Suppressor macrophage (primary cell): ENCODE measurements around the gene SMOC1.

Experiments
- DNase-seq, 4 experiments: peaks; one replicate each; pipeline ENCODE4 v3.0.0-alpha.2; 2020 to 2022
- total RNA-seq, 17 experiments: gene quantifications; one replicate each; lab custom pipeline; 2026; ENCODE audit warnings: mixed read lengths in 6 of 17, inconsistent platforms in 3 of 17; lab: John Stamatoyannopoulos, UW

The SMOC1 gene
- 0 to 1.8 (median 0.06) reads per million in 17 experiments for total RNA-seq

DNA sequence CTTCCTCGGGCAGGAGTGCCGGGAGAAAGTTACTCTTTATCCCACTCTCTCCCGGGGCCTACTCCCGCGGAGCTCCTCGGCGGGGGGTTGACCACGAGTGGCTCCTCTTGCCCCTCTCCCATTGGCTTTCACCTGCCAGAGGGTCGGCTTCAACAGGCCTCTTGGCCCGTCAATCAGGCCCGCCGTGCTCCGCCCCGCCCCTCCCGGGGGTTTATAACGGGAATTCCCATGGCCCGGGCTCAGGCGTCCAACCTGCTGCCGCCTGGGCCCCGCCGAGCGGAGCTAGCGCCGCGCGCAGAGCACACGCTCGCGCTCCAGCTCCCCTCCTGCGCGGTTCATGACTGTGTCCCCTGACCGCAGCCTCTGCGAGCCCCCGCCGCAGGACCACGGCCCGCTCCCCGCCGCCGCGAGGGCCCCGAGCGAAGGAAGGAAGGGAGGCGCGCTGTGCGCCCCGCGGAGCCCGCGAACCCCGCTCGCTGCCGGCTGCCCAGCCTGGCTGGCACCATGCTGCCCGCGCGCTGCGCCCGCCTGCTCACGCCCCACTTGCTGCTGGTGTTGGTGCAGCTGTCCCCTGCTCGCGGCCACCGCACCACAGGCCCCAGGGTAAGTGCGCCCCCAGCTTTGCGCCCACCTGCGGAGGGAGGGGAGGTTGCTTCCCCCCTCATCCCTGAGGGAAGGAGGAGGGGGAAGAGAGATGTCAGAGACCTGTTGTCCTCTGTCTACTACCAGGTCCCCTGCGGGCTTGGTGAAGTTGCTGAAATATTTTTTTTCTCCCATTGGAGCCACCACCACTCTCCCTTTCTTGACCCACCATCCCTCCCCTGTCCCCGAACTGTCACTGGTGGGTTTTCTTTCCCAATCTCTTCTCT lies at the start of gene SMOC1:
Gene SMOC1 (plus strand): TSS at position 242 of the 869 bp plus-strand sequence. CDS start 263 bp downstream, at position 505.
- no peak for DNase-seq

- no peak for DNase-seq
Observed at GRCh38 chr14:69838881-69839416, 40.3 kb upstream of the SMOC1 start.

DNA sequence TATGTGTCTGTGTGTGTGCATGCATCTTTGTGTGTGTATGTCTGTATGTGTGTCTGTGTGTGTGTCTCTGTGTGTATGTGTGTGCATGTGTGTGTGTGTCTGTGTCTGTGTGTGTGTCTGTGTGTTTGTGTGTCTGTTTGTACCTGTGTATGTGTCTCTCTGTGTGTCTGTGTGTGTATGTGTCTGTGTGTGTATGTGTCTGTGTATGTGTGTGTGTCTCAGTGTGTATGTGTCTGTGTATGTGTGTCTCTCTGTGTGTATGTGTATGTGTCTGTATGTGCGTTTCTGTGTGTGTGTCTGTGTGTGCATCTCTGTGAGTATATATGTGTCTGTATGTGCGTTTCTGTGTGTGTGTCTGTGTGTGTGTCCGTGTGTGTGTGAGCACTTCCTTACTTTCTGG lies 39.6 kb upstream of the SMOC1 start:
- DNase-seq, result no peak

DNA sequence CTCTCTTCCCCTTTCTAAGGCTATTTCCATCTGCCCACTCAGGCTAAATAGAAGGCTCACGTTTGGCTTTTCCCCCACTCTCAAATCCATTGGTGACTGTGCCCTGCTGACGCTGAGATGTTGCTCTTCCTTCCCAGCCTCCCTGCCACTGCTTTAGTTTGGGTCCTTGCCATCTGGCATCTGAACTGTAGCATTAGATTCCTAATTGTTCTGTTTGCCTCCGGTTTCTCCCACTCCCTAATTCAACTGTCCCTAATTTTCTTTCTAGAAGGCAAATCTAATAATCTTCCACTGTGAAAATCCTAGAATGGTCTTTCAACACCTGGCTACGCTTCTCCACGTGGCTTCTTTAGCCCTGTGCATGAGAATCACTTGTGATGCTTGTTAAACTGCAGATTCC lies 37.6 kb upstream of the SMOC1 start:
- DNase-seq, result peak; percentile 3 to 40 (median 24)

DNA sequence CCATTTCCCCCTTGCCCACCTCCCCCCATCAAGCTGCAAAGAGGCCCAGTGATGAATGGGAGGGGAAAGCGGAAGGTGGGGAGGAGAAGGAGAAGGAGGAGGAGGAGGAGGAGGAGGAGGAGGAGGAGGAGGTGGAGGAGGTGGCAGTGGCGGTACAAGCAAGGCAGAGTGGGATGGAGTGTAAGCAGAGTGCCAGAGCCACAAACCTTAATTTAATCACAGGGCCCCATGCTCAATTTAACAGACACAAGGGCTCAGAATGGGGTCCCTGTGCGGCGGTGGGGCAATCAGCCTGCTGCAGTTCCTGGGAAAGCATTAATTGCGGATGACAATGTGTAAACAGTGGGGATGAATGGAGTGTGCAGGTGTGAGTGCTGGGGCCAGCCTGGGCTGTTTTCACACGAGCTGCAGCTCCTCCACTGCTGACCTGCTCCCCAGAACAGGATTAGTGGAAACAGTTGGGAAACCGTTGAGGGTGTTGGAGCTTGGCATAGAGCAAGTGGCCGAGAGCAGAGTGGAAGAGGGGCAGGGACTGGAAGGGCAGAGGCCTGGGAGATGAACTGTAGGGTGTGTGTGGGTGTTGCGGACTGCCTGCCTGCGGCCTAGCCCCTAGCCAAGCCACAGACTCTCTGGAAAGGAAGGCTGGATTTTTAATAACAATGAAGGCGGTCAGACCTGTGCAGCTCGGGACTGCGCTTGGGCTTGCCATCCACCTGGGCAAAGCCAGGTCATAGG lies 36.4 kb upstream of the SMOC1 start:
- no peak for DNase-seq

GRCh38 chr14:69844171-69844570 lies 35.0 kb upstream of the SMOC1 start:
- DNase-seq, result no peak

GRCh38 chr14:69845050-69845581 lies 34.1 kb upstream of the SMOC1 start:
- DNase-seq, result no peak

- no peak for DNase-seq
Observed at GRCh38 chr14:69845787-69846186, 33.4 kb upstream of the SMOC1 start.

GRCh38 chr14:69848156-69848555 lies 31.1 kb upstream of the SMOC1 start:
- no peak for DNase-seq

- no peak for DNase-seq
Observed at GRCh38 chr14:69848903-69849391, 30.3 kb upstream of the SMOC1 start.

- DNase-seq, result no peak
Observed at GRCh38 chr14:69850086-69850735, 29.0 kb upstream of the SMOC1 start.

DNA sequence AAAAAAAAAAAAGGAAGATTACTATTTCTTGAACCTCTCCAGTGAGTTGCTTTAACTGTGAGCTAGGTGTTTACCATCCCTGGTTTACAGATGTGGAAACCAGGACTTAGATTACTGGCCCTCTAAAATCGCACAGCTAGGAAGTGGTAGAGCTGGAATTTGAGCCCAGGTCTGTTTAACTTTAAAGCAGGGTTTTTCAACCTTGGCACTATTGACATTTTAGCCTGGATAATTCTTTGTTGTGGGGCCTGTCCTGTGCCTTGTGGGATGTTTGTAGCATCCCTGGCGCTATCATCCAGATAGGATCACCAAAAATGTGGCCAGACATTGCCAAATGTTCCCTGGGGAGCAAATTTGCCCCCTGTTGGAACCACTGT lies 28.5 kb upstream of the SMOC1 start:
- DNase-seq, result no peak

DNA sequence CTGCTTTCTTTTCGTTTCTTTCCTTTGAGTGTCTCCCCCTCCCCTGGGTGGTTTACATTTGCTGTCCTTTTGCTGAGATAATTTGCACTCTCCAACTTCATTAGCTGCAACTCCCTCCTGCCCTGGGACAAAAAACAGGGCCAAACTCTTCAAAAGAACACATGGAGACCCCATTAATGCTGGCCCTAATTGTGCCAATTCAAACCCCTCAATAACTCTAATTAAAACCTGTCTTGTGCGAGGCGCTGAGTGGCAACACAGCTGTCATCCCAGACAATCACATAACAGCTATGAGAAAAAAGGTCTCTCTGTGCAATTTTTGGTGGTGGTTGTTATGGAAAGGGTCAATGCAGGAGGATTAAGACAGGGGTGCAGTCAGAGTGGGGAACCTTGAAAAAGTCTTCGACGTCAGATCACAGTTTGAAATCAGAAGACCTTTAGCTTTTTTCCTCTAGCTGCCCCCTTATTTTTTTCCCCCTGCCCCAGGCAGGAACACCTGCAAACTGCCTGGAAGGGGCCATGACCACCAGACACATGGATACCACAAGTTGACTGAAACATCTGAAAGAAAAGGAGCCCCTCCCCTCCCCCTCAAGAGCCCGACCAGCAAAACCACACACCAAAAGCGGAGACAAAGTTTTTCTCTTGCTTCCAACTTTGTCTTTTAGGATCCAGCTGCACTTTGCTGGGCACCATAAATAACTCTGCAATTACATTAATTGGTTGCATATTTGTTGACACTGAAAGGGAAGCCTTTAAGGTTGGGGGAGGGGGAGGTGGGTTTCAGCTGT lies 26.5 kb upstream of the SMOC1 start:
- no peak for DNase-seq

DNA sequence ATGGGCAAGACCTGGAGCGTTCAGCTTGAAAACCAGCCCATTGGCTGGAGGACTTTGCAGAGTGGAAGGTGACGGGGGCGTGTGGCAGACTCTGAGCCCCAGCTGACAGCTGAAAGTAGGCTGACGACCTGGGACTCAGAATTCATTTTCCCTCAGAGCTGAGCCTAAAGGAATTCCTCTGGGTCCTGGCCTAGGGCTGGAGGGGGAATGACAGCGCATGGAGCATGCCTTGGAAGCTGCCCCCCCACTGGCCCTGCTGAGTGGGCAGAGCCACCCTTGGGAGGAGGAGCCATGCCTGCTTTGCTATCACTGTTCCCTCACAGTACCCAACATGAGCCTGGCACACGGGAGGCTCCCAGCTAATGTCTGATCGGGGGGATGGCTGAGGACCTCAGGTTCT lies 25.4 kb upstream of the SMOC1 start:
- DNase-seq, result no peak

GRCh38 chr14:69854598-69854997 lies 24.6 kb upstream of the SMOC1 start:
- no peak for DNase-seq

DNA sequence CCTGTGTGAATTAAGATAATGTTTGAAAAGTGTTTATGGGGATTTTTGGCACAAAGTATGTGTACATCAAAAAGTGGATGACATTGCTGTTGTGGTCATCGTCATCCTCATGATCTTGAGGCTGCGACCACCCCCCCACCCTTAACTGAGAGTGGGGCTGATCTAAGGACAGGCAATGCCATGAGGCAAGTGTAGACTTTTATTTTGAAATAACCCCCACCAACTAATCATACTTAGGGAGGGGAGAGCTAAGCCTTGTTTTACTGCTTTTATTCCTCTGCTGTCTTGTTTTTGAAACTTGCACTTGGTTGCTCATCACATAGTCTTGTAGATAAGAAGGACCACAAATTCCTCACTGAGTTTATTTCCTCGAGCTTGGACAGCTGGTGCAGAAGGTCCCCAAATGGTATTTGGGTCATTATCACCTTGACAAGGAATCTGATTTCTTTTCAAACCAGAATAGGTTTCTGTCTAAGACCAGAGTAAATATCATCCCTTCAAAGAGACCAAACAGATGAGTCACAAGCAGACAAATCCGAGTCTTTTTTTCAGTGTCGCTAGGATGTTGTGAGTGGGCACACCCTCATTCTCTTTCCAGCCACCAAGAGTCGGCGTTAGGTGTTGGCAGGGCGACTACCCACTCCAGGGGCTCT lies 23.9 kb upstream of the SMOC1 start:
- no peak for DNase-seq

DNA sequence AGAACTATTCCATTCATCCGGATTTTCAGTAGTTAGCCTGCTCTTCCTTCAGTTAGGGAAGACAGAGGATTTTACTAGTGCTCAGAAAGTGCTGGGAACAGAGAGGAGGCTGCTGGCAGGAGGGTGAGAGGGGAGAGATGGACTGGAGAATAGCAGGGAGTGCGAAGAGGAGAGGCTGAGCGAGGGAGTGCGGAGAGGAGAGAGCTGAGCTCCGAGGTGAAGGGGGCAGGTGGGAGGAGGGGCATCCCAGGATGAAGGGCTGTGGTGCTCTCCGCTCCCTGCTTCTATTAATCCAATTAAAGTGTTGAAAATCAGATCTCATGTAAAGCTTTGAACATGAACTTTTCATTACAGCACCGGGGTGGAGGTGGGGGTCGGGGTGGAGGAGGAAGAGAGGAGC lies 20.4 kb upstream of the SMOC1 start:
- no peak for DNase-seq

DNA sequence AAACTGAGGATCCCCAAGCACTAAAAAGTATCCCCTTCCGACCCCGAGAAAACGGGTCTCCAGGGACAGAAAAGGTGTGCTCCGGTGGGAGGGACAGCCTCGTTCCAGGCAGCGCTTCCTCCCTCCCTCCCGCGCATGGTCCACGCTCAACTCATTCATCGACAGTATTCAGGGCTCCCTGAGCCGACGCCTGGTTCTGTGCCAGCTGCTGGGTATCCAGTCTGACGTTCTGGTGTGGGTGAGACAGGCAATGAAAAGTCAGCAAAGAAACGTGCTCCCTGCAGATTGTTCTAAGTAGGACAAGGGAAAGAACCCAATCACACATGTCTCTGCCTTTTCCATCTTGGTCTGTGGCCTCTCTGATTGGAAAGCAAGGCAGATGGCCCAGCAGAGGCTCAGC lies 19.6 kb upstream of the SMOC1 start:
- DNase-seq, result no peak

- no peak for DNase-seq
Observed at GRCh38 chr14:69860221-69860620, 19.0 kb upstream of the SMOC1 start.

- DNase-seq, result no peak
Observed at GRCh38 chr14:69861025-69861569, 18.1 kb upstream of the SMOC1 start.

- no peak for DNase-seq
Observed at GRCh38 chr14:69863083-69863482, 16.1 kb upstream of the SMOC1 start.
